Measurements from ENCODE around the gene TCTN1.
A peak's percentile ranks its signal among the peaks of the same experiment; 100 is the strongest.

Gene TCTN1

GRCh38 chr12:110686294-110686903 lies 72.5 kb downstream of the TCTN1 start:
- no peak for DNase-seq

- DNase-seq: no peak
Measured at GRCh38 chr12:110687396-110688169, 73.7 kb downstream of the TCTN1 start.

- peak; percentile 44 for DNase-seq
Measured at GRCh38 chr12:110688446-110689280, 74.7 kb downstream of the TCTN1 start, which contains the start of gene HVCN1. TSS of gene HVCN1 (minus strand) at chr12:110689115. CDS start at chr12:110683245, 5,870 bp downstream.

DNA sequence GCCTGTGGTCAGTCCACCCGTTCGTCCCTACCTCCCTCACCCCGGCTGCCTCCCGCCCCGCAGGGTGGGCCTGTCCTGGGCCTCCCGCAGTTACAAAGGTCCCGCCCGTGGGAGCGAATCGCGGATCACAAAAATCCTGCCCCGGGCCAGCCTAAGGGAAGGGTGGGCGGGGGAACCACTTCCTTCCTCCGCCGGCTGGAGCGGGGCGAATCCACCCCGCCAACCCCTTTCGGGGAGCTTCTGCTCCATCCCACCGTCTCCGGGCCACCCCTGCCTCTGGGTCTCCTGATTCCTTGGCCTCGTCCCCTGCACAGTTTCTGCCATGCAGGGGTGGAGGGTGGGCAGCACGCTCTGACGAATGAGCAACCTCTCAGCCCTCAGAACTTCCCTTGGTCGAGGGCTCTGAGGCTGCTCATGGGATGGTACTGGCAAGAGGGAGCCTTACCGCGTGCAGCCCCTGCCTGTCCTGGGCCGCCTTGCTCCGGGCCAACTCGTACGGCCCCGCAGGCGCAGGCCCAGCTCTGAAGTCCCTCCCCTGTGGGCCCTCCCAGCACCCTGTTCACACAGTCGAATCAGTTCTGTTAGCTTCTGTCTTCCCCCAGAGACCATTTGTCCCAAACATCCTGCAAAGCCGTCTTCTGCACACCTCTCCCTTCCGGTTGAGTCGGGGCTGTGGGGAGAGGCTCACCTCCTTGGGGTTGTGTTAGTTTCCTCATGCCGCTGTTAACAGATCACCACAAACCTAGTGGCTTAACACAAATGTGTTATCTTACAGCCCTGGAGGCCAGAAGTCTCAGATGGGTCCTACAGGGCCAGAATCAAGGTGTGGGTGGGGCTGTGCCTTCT lies 75.6 kb downstream of the TCTN1 start:
- DNase-seq: peak; percentile 79

DNA sequence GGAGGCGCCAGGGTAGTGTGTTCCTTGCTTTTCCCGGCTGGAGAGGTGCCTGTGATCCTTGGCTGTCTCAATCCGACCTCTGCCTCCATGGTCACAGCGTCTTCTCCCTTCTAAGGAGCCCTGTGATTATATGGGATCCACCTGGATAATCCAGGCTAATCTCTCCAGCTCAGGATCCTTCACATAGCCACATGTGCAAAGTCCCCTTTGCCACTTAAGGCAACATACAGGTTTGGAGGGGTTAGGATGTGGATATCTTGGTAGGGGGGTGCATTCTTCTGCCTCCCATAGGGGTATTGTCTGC lies 76.2 kb downstream of the TCTN1 start:
- DNase-seq: no peak

- no peak for DNase-seq
Measured at GRCh38 chr12:110693731-110694130, 79.8 kb downstream of the TCTN1 start.

GRCh38 chr12:110694330-110694901 lies 80.5 kb downstream of the TCTN1 start:
- DNase-seq: no peak

DNA sequence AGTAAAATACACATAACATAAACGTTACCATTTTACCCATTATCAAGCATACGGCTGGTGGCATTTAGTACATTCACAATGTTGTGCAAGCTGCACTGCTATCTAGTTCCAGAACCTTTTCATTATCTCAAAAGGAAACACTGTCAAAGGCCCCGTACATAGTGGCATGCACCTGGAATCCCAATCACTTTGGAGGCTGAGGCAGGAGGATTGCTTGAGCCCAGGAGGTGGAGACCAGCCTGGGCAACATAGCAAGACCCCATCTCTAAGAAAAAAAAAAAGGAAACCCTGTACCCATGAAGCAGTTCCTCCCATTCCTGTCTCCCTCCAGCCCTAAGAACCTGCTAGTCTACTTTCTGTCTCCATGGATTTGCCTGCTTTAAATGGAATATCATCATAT lies 82.4 kb downstream of the TCTN1 start:
- no peak for DNase-seq

DNA sequence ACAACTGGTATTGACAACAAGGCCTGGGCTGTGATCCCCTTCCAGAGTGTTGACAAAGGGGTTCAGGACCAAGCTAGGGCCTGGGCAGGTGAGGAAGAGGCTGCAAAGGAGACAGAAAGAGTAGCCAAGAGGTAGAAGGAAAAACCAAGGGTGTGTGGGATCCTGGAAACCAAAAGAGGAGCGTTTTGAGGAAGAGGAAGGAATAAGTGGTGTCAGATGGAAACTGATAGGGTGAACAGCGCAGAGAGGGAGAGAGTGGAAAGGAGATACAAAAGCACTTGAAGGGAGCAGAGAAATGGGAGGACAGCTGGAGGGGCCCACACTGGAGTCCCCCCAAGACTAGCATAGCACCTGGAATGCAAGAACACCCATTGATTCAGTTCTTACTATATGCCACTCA lies 83.3 kb downstream of the TCTN1 start:
- no peak for DNase-seq

GRCh38 chr12:110698171-110698902 lies 84.4 kb downstream of the TCTN1 start:
- DNase-seq: peak; percentile 49
